ENCODE measurements around the gene SERINC5. TPM values are rescaled to one million over a fixed set of nuclear protein-coding genes. Genes with fewer than 3 reads are reported as not detected.

SERINC5 gene
- total RNA-seq, 1 experiment from 2014 or later: 70.6 TPM

DNA sequence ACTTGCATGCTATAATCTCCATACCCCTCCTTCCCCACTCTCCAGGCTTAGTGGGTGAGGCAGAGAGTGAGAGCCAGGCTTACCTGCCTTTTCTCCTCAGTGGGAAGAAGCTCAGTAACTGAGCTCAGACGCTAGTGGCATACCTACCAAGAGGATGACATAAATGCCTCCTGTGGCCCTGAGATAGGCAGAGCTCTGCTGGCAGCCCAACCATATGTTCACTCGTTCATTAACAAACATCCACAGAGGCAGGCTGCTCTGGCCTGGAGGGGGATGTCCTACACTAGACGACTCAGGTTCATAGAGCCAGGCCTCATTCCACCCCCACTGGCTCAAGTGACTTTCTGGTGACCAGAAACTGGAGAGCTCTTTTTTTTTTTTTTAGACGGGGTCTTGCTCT, 139.4 kb downstream of the SERINC5 start:
- no peak overlapping the region for H3K4me3 ChIP-seq (ENCODE audit: low read depth in 2 of 2, low read length in 2 of 2)
- no peak for DNase-seq (ENCODE audit: low read depth, low spot score)
- H3K9me3 ChIP-seq (ENCODE audit: control insufficient read depth, insufficient read depth, low read depth, low read length): no peaks in the 10 kb centered on the region
- BruUV-seq (replicated peaks): no TSS peak
- no peaks in the 10 kb centered on the region for H3K4me1 ChIP-seq (ENCODE audit: control insufficient read depth, insufficient read depth, low read length)
- no peak for ATAC-seq
- ChIA-PET POLR2A (no interaction called here), CTCF (interaction anchor here (0.6 kb wide), 1 partner anchor 139 kb away, joined by 3 read pairs; no protein-coding TSS in a partner anchor)
- in situ Hi-C loops (cut with HindIII; ENCODE audit: low pct_unique_long_range_greater_than_20kb, low sequenced_read_pairs): no loop called here
- intact Hi-C loops (cut with micrococcal nuclease; ENCODE audit: unreplicated experiment): no loop called here
- H3K36me3 ChIP-seq (ENCODE audit: control insufficient read depth, insufficient read depth, low read length): no peaks in the 10 kb centered on the region
- H3K27me3 ChIP-seq (ENCODE audit: control insufficient read depth, insufficient read depth, low read length): no peaks in the 10 kb centered on the region
- TF ChIP-seq SIN3A (IDR thresholded peaks at IDR 0.05; ENCODE audit: borderline replicate concordance, insufficient read depth, low read depth, low read length): no peak
- TF ChIP-seq, protein P1, sequence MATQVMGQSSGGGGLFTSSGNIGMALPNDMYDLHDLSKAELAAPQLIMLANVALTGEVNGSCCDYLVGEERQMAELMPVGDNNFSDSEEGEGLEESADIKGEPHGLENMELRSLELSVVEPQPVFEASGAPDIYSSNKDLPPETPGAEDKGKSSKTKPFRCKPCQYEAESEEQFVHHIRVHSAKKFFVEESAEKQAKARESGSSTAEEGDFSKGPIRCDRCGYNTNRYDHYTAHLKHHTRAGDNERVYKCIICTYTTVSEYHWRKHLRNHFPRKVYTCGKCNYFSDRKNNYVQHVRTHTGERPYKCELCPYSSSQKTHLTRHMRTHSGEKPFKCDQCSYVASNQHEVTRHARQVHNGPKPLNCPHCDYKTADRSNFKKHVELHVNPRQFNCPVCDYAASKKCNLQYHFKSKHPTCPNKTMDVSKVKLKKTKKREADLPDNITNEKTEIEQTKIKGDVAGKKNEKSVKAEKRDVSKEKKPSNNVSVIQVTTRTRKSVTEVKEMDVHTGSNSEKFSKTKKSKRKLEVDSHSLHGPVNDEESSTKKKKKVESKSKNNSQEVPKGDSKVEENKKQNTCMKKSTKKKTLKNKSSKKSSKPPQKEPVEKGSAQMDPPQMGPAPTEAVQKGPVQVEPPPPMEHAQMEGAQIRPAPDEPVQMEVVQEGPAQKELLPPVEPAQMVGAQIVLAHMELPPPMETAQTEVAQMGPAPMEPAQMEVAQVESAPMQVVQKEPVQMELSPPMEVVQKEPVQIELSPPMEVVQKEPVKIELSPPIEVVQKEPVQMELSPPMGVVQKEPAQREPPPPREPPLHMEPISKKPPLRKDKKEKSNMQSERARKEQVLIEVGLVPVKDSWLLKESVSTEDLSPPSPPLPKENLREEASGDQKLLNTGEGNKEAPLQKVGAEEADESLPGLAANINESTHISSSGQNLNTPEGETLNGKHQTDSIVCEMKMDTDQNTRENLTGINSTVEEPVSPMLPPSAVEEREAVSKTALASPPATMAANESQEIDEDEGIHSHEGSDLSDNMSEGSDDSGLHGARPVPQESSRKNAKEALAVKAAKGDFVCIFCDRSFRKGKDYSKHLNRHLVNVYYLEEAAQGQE (IDR thresholded peaks at IDR 0.05; ENCODE audit: insufficient read depth in 1 of 2, low read depth in 2 of 2, low read length in 1 of 2): no peak
- no peak for TF ChIP-seq TCF7L2 (IDR thresholded peaks at IDR 0.05; ENCODE audit: low read depth, low read length)
- TF ChIP-seq POLR2AphosphoS5 (IDR thresholded peaks at IDR 0.05; ENCODE audit: low read depth, low read length): no peak
- TF ChIP-seq, protein P2, sequence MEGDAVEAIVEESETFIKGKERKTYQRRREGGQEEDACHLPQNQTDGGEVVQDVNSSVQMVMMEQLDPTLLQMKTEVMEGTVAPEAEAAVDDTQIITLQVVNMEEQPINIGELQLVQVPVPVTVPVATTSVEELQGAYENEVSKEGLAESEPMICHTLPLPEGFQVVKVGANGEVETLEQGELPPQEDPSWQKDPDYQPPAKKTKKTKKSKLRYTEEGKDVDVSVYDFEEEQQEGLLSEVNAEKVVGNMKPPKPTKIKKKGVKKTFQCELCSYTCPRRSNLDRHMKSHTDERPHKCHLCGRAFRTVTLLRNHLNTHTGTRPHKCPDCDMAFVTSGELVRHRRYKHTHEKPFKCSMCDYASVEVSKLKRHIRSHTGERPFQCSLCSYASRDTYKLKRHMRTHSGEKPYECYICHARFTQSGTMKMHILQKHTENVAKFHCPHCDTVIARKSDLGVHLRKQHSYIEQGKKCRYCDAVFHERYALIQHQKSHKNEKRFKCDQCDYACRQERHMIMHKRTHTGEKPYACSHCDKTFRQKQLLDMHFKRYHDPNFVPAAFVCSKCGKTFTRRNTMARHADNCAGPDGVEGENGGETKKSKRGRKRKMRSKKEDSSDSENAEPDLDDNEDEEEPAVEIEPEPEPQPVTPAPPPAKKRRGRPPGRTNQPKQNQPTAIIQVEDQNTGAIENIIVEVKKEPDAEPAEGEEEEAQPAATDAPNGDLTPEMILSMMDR (IDR thresholded peaks at IDR 0.05): no peak
- H3K27ac ChIP-seq (ENCODE audit: low read length): no peak overlapping the region

DNA sequence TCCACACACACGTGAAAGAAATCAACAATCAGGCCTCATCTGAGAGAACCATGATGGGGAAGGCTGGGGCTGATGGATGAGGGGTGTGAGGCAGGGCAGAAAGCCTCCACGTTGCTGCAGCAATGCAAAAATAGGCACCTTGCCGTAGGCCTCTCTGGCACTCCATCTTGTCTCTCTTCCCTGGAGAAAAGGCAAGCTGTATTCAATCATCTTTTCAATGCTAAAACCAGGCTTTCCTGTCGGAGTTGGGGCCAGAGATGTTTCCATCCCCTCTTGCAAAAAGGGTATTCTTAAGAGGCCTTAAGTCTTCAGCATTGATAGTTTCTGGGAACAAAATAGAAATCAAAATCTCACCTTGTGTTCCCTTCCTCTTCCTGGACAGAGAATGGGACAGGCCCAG, 139.8 kb downstream of the SERINC5 start:
- Histone ChIP-seq H3K27me3 (ENCODE audit: control insufficient read depth, insufficient read depth, low read length) (no peaks in the 10 kb centered on the region), H3K36me3 (ENCODE audit: control insufficient read depth, insufficient read depth, low read length) (no peaks in the 10 kb centered on the region), H3K9me3 (ENCODE audit: control insufficient read depth, insufficient read depth, low read depth, low read length) (no peaks in the 10 kb centered on the region), H3K4me3 (ENCODE audit: low read depth in 2 of 2, low read length in 2 of 2) (no peak overlapping the region), H3K27ac (ENCODE audit: low read length) (no peak overlapping the region), H3K4me1 (ENCODE audit: control insufficient read depth, insufficient read depth, low read length) (no peaks in the 10 kb centered on the region)
- DNase-seq (ENCODE audit: low read depth, low spot score) (no peak), ATAC-seq (no peak)
- ChIA-PET CTCF (interaction anchor here (0.6 kb wide), 1 partner anchor 139 kb away, joined by 3 read pairs; no protein-coding TSS in a partner anchor), POLR2A (no interaction called here)
- BruUV-seq (replicated peaks): no TSS peak
- intact Hi-C loops (cut with micrococcal nuclease; ENCODE audit: unreplicated experiment) (no loop called here), in situ Hi-C loops (cut with HindIII; ENCODE audit: low pct_unique_long_range_greater_than_20kb, low sequenced_read_pairs) (no loop called here)
- TF ChIP-seq TCF7L2 (IDR thresholded peaks at IDR 0.05; ENCODE audit: low read depth, low read length) (no peak), POLR2AphosphoS5 (IDR thresholded peaks at IDR 0.05; ENCODE audit: low read depth, low read length) (no peak), SIN3A (IDR thresholded peaks at IDR 0.05; ENCODE audit: borderline replicate concordance, insufficient read depth, low read depth, low read length) (no peak)
- TF ChIP-seq, protein P2 (IDR thresholded peaks at IDR 0.05): no peak
- TF ChIP-seq, protein P1 (IDR thresholded peaks at IDR 0.05; ENCODE audit: insufficient read depth in 1 of 2, low read depth in 2 of 2, low read length in 1 of 2): no peak

Data from Panc1 (cell line).